ENCODE measurements around the gene SPR. TPM values are rescaled to one million over a fixed set of nuclear protein-coding genes. Genes with fewer than 3 reads are reported as not detected.

The SPR gene
- total and polyA plus RNA-seq, 2 of the 13 experiments (the other 11 are each of a cell fraction or from before 2014, with no cell fraction given): 34.0 to 96.0 TPM

DNA sequence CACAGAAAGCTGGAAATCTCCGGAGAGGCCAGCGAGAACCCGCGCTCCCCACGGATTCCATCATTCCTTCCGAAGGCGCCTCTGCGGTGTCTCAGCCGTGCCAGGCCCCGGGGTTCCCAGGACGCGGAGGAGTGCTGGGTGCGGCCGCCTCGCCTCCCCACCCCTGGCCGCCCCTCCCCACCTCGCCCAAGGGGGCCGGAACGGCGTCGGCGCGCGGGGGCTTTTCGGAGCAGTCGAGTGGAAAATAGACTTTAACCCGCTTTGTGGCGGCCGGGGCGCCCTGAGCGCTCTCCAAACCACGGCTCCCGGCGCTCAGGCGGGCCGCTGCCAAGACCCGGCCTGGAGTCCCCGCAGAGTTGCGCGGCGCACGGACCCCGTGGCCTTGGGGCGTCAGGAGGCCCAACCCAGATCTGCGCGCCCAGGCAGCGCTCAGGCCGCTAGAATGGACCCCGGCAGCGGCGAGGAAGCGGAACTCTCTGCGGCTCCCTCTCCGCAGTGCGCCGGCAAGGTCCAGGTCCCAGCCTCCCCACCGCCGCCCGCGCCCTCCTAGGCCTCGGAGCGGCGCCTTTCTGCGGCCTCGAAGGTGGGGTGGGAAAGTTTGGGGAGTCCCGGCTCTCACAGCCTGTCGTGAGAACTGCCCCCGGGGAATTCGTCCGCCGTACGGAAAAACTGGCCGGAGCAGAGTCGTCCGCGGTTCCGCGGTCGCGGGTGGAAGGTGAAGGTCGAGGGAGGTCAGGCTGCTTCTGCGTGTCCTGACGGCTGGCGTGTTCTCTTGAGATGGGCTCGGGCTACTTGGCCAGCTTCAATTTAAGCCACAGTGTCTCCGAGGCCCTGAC lies 28.9 kb downstream of the SPR start (continued):
- TF ChIP-seq ZC3H4 (CRISPR knock-in tag; IDR thresholded peaks at IDR 0.05; ENCODE audit: borderline replicate concordance): no peak
- TF ChIP-seq SRF (IDR thresholded peaks at IDR 0.05; ENCODE audit: low read depth, low read length): no peak
- TF ChIP-seq CTCF (CRISPR knock-in tag; IDR thresholded peaks at IDR 0.05): peak; percentile 26; the same call in 1 of the 2 replicates
- TF ChIP-seq ZNF652 (CRISPR knock-in tag; IDR thresholded peaks at IDR 0.05; ENCODE audit: borderline replicate concordance, low read depth): no peak
- no peak for TF ChIP-seq SMAD9 (CRISPR knock-in tag; IDR thresholded peaks at IDR 0.05)
- no peak for TF ChIP-seq ZNF264 (CRISPR knock-in tag; IDR thresholded peaks at IDR 0.05)
- peak; percentile 76; the same call in 1 of the 2 replicates for TF ChIP-seq CBFB (CRISPR knock-in tag; IDR thresholded peaks at IDR 0.05)
- no peak for TF ChIP-seq ATF7 (IDR thresholded peaks at IDR 0.05)
- TF ChIP-seq ATF7 (CRISPR knock-in tag; IDR thresholded peaks at IDR 0.05): no peak
- TF ChIP-seq GTF2F1 (IDR thresholded peaks at IDR 0.05; ENCODE audit: low read length): no peak
- TF ChIP-seq ZNF281 (CRISPR knock-in tag; IDR thresholded peaks at IDR 0.05; ENCODE audit: borderline replicate concordance): peak; percentile 62; the same call in 1 of the 2 replicates
- no peak for TF ChIP-seq ZNF124 (CRISPR knock-in tag; IDR thresholded peaks at IDR 0.05)
- peak; percentile 35; the same call in 1 of the 2 replicates for TF ChIP-seq SP2 (CRISPR knock-in tag; IDR thresholded peaks at IDR 0.05)
- TF ChIP-seq, protein P1, sequence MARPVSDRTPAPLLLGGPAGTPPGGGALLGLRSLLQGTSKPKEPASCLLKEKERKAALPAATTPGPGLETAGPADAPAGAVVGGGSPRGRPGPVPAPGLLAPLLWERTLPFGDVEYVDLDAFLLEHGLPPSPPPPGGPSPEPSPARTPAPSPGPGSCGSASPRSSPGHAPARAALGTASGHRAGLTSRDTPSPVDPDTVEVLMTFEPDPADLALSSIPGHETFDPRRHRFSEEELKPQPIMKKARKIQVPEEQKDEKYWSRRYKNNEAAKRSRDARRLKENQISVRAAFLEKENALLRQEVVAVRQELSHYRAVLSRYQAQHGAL (CRISPR knock-in tag; IDR thresholded peaks at IDR 0.05; ENCODE audit: not compliant biosample characterization): no peak
- no peak for TF ChIP-seq ZNF18 (CRISPR knock-in tag; IDR thresholded peaks at IDR 0.05; ENCODE audit: insufficient replicate concordance)
- TF ChIP-seq KLF16 (CRISPR knock-in tag; IDR thresholded peaks at IDR 0.05): peak in 1 of 2 experiments; percentile 78; a peak in 2 of 4 replicates
- TF ChIP-seq POGZ (CRISPR knock-in tag; IDR thresholded peaks at IDR 0.05): peak; percentile 90
